Measurements from ENCODE around the gene SEC24B.
A peak's percentile ranks its signal among the peaks of the same experiment; 100 is the strongest.

Gene SEC24B

DNA sequence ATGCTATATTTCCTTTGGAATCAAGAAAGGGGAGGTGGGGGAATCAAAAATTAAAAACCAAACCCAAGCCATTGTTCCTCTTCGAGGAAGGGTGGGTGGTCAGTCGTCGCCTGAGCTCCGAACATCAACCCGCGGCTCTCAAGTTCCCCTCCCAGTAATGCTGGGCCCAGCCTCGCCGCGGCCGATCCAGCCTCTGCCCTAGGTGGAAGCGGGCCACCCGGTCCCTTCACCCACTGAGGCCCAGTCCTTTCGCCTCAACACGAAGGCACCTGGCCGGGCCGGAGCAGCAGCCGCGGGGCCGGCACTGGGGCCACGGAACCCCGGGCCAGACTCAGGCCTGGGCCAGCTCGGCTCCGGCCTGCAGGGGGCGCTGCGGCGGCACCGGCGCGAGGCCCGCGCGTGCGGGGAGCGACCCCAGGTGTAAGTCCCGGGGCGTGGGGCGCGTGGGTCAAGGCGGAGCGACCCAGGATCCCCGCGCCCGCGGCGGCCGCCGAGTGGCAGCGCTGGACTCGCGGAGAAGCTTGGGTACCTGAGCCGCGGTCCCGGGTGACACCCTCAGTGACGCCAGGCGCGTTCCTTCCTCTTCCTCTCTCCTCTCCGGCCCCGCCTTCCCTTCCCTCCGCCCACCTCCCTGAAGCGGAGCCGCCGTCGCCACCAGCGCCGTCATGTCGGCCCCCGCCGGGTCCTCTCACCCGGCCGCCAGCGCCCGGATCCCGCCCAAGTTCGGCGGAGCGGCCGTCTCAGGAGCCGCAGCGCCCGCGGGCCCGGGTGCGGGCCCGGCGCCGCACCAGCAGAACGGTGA, at the start of gene SEC24B:
Gene SEC24B (plus strand): TSS at position 611 of the 802 bp plus-strand sequence. CDS start 55 bp downstream, at position 666.
- DNase-seq (ENCODE audit: low read depth in 2 of 2, low spot score in 1 of 2) = peak; percentile 60 to 79

DNA sequence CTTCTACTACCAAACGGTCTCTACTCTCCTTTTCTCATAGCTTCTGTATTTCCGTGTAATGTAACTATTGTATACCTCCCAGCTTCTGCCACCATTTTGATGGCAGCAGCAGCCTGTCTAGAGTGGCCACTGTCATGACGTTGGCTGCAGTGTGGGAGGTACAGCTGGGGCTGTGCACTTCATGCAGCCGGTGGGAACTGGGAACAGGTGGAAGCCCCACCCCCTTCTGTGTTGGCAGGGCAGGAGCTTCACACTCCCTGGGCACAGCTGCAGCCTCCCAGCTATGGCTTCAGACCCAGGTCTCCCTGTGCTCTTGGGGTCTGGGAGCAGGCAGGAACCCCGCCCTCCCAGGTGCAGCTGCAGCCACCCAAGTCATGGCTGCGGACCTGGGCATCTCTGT, 49.8 kb upstream of the SEC24B start:
- DNase-seq (ENCODE audit: low read depth in 2 of 2, low spot score in 1 of 2) = no peak

DNA sequence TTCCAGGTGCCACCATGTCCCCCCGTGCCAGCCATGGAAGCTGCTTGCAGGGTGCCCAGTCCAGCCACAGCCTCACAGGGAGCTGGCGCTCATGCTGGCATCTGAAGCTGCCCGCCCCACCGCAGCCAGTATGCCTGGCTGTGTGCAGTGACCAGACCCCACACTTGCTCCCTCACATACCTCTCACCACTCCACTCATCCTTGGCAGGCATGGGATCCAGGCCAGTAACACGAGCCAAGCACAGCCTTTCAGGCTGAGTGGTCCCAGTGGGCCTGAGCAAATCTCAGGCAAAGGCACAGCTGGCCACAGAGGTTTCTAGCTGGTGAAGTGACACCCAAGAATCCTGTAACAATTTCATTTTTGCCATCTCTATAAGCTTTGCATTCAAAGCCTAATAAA, 48.4 kb upstream of the SEC24B start:
- DNase-seq (ENCODE audit: low read depth in 2 of 2, low spot score in 1 of 2) = no peak

DNA sequence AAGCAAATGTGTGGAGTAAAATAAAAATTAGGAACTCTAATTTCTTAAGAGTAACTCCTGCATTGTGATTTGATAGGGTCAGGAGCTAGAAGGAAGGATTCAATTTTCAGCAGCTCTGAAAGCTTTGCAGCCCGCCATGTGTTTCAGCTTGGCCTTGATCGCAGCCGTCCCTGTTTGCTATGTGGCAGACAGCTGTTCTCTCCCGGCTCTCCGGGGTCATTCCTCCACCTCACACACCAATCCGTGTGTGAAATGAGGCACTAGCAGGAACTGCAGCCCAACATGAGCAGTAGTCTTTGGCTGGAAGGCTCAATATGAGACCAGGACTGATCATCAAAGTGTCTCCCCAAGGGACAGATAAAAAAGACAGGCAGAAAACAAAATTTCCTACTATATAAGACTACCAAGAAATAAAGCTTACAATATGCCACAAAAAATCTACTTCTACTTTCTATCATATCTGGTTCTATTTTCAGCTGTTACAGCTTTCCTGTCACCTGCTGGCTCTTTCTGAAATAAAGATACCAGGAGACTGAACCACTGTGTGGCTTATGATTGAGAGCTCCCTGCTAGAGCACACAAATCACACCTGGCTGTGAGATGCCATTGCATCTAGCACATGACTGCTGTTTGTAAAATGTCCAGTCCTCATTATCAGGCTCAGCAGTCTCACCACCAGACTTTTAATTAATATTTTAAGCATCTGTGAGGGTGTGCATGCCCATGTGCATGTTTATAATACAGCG, 44.1 kb upstream of the SEC24B start:
- no peak for DNase-seq (ENCODE audit: low read depth in 2 of 2, low spot score in 1 of 2)

DNA sequence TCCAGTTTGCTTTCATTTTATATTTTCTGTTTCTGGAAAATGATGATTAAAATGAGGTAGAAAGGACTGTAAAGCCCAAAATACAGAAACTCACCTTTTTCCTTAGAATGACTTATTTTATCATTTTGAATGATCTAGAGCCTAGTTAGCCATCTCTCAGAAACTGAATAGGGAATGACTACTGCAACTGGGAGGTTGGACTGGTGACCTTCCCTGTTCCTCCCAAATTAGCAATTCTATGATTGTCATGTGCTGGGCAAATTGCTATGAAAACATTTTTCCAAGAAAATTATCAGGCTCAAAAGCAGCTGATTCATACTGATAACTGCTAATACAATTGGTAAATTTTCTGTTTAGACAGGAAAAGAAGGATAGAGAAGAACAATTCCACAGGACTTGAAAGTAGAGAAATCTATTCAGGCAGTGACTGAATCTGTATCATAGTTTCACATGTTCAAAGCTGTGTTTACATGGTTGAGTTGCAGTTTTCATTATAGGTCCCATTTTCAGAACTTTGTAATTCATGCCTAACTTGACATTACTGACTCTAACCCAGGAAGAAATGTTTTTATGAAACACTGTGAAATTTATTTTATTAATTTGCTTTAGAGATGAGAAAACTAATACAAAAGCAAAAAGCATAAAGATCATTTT, 43.4 kb upstream of the SEC24B start:
- DNase-seq (ENCODE audit: low read depth in 2 of 2, low spot score in 1 of 2) = no peak

DNA sequence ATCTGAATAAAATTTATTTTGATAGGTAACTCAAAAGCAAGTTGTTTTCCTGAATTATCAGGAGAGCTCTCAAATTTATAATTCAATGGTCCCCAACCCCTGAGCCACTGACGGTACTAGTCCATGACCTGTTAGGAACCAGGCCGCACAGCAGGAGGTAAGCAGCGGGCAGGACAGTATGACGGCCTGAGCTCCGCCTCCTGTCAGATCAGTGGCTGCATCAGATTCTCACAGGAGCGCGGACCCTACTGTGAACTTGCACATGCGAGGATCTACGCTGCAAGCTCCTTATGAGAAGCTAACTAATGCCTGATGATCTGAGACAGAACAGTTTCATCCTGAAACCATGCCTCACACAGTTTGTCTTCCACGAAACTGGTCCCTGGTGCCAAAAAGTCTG, 37.9 kb upstream of the SEC24B start:
- DNase-seq (ENCODE audit: low read depth in 2 of 2, low spot score in 1 of 2) = no peak

DNA sequence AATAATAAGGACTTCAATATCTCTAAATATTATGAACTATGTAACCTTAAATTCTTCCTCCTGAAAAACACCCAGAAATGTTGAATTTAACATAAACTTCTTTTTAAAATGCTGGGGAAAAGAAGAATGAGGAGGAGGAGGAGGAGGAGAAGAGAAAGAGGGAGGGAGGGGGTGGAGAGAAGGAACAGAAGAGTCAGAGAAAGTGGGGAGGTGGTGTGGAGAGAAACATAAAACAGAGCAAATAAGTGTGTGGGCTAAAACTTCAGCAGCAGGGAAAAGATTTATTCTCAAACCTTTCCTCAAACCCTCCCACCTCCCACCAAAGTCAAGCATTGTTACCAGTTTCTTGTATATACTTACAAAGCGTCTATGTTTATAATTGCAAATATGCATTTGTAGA, 34.7 kb upstream of the SEC24B start:
- DNase-seq (ENCODE audit: low read depth in 2 of 2, low spot score in 1 of 2) = no peak

DNA sequence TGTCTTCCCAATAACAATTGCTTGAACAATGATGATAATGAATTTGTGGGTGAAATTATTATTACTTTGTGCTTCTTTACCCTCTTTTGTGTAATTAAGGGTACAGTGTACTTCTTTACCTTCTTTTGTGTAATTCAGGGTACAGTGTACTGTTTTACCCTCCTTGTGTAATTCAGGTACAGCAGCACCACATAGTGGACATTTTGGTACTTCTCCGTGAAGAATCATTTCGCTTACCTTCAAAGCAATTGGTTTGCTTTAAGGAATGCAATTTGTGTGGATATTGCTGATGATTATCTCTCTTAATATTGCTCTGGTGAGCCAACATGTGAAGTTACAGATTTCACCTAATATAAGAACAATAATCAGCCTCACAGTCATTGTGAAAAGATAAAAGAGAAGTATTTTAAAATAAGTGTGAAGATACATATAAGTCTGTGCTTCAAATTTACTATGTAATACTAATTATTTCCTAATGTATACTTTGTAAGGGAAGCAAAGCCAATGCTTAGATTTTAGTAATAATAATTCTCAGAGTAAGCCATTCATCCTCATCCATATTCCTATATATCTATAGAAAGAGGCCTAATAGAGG, 27.2 kb upstream of the SEC24B start:
- no peak for DNase-seq (ENCODE audit: low read depth in 2 of 2, low spot score in 1 of 2)

DNA sequence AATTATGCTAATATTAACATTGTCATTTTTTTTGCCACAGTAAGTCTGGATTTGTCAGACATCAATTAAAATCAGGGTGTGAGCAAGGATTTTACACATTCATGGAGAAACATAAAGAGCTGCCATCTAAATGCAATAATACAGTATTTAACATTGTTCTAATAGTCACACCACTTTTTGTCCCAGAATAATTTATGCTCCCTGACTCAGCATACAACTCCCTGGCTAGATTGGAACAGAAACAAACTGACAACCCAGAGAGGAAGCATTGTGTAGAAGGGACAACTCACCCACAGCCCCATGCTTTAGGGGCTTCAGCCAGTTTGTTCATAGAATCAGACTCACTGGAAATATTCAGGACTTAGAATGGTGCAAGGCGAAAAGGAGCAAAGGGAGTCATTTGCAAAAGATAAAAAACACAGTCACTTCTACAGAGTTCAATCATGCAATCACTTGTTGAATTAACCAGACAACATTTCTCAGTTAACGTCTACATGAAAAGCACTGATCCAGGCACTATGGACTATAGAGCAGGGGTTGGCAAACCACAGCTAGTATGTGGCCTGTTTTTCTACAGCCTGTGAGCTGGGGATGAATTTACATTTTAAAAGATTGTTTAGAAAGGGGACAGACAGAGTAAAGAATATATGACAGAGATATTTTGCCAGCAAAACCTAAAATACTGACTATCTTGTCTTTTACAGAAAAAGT, 26.4 kb upstream of the SEC24B start:
- DNase-seq (ENCODE audit: low read depth in 2 of 2, low spot score in 1 of 2) = no peak

DNA sequence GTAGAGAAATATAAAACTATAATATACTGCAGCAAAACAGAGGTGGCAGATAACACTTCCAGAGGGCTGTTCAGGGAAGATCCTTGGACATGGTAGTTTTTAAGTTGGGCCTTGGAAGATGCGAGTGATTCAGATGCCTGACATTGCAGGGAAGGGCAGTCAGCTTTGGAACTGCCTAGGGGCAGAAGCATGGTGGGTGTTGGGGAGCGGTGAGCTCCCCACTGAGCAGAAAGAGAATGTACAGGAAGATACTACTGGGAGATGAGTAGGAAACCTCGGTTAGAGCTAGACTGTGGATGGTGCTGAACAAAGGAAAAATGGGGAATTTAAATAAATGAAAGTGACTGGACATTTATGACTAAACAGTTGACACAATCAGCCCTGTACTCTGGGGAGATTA, 24.9 kb upstream of the SEC24B start:
- no peak for DNase-seq (ENCODE audit: low read depth in 2 of 2, low spot score in 1 of 2)

DNA sequence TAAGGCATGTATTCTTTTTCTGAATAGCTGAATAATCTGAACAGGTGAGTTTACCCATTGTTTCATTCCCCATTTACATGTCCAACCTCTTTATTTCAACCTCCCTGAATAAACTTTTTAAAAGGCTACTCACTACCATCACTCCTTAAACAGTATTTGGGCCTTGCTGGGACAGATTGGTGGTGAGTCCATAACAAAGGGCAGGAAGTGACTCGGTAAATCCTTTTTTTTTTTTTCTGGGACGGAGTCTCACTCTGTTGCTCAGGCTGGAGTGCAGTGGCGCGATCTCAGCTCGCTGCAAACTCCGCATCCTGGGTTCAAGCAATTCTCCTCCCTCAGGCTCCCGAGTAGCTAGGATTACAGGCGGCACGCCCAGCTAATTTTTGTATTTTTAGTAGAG, 23.4 kb upstream of the SEC24B start:
- no peak for DNase-seq (ENCODE audit: low read depth in 2 of 2, low spot score in 1 of 2)

DNA sequence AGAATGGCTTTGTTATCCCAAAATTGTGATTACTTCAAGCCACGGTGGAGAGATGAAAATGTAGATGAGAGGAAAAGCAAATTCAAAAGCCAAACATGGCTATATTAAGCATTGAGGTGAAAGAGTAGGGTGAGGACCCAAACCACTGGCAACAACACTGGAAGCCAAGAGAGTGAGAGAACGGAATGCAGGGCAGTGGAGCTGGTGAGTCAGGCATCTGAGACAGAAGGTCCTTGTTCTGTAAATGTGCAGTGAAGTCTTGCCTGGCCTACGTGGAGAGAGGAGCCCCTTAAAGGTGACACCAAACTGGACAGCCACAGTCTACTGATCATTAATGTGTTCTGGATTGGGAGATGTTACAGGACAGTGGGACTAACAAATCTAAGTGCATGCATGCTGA, 22.8 kb upstream of the SEC24B start:
- DNase-seq (ENCODE audit: low read depth in 2 of 2, low spot score in 1 of 2) = no peak

DNA sequence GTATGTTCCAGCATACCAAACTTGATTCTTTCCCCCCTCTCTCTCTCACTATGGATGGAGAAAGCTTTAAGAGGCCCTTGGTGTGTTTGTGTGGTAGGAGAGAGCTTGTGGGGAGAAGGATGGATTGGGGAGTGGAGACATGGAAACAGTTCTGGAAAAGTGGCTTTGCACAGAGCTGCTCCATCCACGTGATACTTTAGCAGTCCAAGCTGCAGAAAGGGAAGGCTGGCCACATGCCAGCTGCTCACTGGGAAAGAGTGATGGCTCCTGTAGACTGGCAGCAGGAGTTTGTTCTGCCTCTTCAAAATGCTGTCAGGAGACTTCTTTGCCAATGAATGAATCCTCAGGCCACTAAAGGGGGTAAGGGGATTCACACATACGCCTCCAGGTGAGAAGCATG, 21.7 kb upstream of the SEC24B start:
- DNase-seq (ENCODE audit: low read depth in 2 of 2, low spot score in 1 of 2) = no peak

DNA sequence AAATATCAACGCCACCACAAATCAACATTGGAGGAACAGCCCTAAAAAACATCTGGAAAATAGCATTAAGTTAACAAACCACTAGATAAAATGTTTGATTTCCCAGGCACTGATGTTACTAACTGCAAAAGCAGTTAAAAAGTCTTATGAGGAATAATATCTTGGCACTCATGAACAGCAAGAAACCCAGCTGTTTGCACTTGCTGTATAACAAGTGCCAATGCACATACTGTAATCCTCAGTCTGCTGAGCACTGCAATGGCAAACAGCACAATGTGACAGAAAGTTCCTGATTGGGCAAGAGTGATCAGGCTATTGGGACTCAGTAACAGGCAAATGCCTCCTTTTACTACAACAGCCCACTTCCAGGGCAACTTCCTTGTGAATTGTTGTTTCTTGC, 20.8 kb upstream of the SEC24B start:
- DNase-seq (ENCODE audit: low read depth in 2 of 2, low spot score in 1 of 2) = no peak

DNA sequence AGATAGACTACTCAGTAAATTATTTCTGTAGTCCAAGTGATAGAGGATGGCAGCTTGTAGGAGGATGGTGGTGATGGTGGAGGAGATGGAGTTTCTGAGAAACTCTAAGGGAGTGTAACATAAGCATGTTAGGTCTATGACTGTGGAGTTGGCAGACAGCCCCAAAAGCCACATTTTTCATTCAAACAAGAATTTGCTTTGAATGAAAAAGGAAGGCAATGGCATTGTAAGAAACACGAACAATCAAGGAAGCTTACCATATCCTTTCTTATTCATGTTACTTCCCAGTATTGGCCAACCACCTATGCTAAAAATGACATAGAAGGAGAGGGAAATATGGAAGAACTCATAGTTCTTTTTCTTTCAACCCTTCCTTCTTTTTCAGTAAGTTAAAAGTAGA, 18.7 kb upstream of the SEC24B start:
- DNase-seq (ENCODE audit: low read depth in 2 of 2, low spot score in 1 of 2) = no peak

DNA sequence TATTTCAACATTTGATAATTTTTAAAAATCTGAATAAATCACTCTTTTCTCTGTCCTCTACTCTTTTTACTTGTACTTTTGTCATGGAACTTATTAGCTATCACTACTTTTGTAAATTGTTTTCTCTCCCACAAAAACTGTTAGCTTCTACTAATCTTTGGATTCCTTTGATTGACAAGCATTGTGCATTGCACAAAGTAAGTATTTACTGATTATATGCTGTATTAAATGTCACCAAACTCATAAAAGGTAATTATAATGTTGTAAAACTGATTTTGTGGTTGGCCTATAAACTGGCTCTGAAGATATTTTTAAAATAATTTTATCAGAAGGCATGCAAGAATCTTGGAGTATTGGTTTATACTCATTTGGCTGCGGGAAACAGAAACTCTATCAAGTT, 15.0 kb upstream of the SEC24B start:
- DNase-seq (ENCODE audit: low read depth in 2 of 2, low spot score in 1 of 2) = no peak

DNA sequence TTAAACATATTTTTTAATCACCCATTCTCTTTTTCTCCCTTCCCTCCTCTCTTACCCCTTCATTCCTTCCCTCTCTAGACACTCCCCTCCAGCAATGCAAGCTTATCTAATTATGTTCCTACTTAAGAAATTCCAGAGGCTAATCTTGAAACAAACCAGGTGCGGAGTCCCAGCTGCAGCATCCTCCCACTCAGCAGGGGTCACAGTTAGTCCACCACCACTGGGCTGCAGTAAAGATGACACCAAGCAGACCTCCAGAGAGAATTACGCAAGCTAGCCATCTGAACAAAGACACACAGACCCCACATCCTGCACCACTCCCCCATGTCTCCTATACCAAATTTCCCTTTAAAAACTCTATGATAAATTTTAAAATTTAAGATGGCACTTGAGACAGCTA, 13.9 kb upstream of the SEC24B start:
- no peak for DNase-seq (ENCODE audit: low read depth in 2 of 2, low spot score in 1 of 2)

DNA sequence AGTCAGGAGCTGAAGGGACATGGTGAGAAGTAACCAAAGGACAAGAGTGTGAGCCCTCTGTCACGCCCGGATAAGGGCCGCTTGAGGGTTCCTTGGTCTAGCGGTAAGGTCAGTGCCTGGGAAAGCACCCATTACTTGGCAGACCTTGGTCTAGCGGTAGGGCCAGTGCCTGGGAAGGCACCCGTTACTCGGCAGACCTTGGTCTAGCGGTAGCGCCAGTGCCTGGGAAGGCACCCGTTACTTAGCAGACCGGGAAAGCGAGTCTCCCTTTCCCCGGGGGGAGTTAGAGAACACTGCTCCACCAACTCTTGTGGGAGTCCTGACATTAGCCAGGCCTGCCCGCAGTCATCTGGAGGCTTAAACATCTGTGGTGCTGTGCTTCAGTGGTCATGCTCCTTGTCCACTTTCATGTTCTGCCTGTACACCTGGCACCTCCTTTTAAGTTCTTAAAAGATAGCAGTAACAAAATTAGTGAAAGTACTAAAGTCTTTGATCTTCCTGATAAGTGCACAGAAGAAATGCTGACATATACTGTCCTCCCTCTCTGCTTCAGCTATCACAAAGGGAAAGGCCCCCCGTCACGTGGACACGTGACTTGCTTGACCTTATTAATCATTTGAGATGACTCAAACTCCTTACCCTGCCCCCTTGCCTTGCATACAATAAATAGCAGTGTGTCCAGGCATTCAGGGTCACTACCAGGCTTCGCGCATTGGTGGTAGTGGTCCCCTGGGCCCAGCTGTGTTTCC, 9.3 kb upstream of the SEC24B start:
- no peak for DNase-seq (ENCODE audit: low read depth in 2 of 2, low spot score in 1 of 2)

DNA sequence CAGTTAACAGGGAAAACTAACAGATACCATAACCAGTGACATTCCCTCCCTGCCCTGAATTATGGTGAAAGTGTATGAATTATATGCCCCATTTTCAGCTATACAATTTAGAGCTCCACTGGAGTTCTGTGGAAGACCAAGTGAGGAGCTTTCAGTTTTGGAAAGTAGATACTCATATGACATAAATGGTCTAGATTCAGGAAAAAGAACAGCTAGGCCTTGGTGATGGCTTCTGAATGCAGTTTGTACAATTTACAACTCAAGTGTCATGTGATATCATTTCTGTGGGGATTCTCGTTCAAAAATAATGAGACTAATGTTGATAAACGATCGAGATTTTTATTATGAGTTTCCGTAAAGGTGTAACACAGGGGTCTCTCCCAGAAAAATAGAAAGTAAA, 8.2 kb upstream of the SEC24B start:
- DNase-seq (ENCODE audit: low read depth in 2 of 2, low spot score in 1 of 2) = no peak

DNA sequence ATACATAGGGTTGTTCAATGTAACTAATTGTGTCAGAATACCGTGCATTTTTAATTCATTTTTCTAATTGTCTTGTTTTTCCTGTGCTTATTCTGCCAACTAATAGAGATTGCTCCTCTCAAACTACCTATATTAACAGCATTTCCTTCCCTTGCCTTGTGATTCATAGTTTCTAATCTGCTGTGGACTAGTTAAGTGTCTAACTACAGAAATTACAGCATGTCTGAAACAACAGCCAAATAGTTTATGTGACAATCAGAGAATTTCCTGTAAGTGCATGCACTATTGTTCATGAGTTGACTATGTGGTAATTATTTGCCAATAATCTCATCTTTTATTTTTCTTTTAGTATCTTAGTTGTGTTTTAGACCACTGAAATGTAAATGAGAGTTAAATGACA, 4.1 kb upstream of the SEC24B start:
- no peak for DNase-seq (ENCODE audit: low read depth in 2 of 2, low spot score in 1 of 2)
